ENCODE results near the gene VPS11.

VPS11 gene

GRCh38 chr11:119067371-119068222 lies at the start of gene VPS11:
VPS11 (plus strand) TSS chr11:119067818; CDS start chr11:119067824, 6 bp downstream.
- TF ChIP-seq CTCF (conservative IDR thresholded peaks at IDR 0.05; ENCODE audit: low read length) (no peak), EZH2phosphoT487 (IDR thresholded peaks at IDR 0.05; ENCODE audit: borderline replicate concordance) (no peak)
- no peaks in the 10 kb centered on the region for H3F3A ChIP-seq (ENCODE audit: low read depth)
- peak within 1 kb of the TSS; percentile 85 for H3K4me2 ChIP-seq (ENCODE audit: low read depth, low read length, poor library complexity, severe bottlenecking)
- H3K4me1 ChIP-seq (ENCODE audit: insufficient read depth, low read length, poor library complexity, severe bottlenecking), result peaks cover 20% of the 10 kb centered on the region
- peak within 1 kb of the TSS; percentile 82 for H3K9ac ChIP-seq (ENCODE audit: low read depth, low read length, poor library complexity, severe bottlenecking)
- H3K9me3 ChIP-seq (ENCODE audit: insufficient read depth, low read depth, low read length), result no peaks in the 10 kb centered on the region
- H3K27me3 ChIP-seq (ENCODE audit: insufficient read depth, low read length, poor library complexity, severe bottlenecking), result no peaks in the 10 kb centered on the region
- H2AFZ ChIP-seq (ENCODE audit: low read length), result peak within 1 kb of the TSS; percentile 91
- peaks cover 10% of the 10 kb centered on the region; the same call in 1 of the 2 replicates for H3K36me3 ChIP-seq (ENCODE audit: insufficient read depth, low read length)
- H3K9me2 ChIP-seq (replicated peaks; ENCODE audit: low read depth, low read length), result no peaks in the 10 kb centered on the region
- H3K79me2 ChIP-seq (ENCODE audit: insufficient read depth, low read length), result peaks cover 22% of the 10 kb centered on the region
- H4K20me1 ChIP-seq (ENCODE audit: insufficient read depth, low read length, poor library complexity, severe bottlenecking), result no peaks in the 10 kb centered on the region
- peak within 1 kb of the TSS; percentile 85 for H3K4me3 ChIP-seq (ENCODE audit: low read length, poor library complexity, severe bottlenecking)

GRCh38 chr11:119018074-119018938 lies 49.3 kb upstream of the VPS11 start, which contains the start of the genes RPS25 and TRAPPC4:
RPS25 (minus strand) TSS chr11:119018343; CDS start chr11:119018284, 59 bp downstream.
TRAPPC4 (plus strand) TSS chr11:119018766; CDS start chr11:119018796, 30 bp downstream.
- Histone ChIP-seq H4K20me1 (ENCODE audit: insufficient read depth, low read length, poor library complexity, severe bottlenecking) (peaks cover 53% of the 10 kb centered on the region), H3F3A (ENCODE audit: low read depth) (no peaks in the 10 kb centered on the region)

More at GRCh38 chr11:119018074-119018938, 49.3 kb upstream of the VPS11 start, which contains the start of the genes RPS25 and TRAPPC4:
- Histone ChIP-seq H3K9me2 (replicated peaks; ENCODE audit: low read depth, low read length) (no peaks in the 10 kb centered on the region), H3K36me3 (ENCODE audit: insufficient read depth, low read length) (peaks cover 33% of the 10 kb centered on the region), H3K4me3 (ENCODE audit: low read length, poor library complexity, severe bottlenecking) (peak within 1 kb of the TSS; percentile 93), H3K27me3 (ENCODE audit: insufficient read depth, low read length, poor library complexity, severe bottlenecking) (no peaks in the 10 kb centered on the region), H3K79me2 (ENCODE audit: insufficient read depth, low read length) (peaks cover 88% of the 10 kb centered on the region), H3K4me1 (ENCODE audit: insufficient read depth, low read length, poor library complexity, severe bottlenecking) (peaks cover 27% of the 10 kb centered on the region), H3K4me2 (ENCODE audit: low read depth, low read length, poor library complexity, severe bottlenecking) (peak within 1 kb of the TSS; percentile 92), H2AFZ (ENCODE audit: low read length) (peak within 1 kb of the TSS; percentile 94), H3K9ac (ENCODE audit: low read depth, low read length, poor library complexity, severe bottlenecking) (peak within 1 kb of the TSS; percentile 96), H3K9me3 (ENCODE audit: insufficient read depth, low read depth, low read length) (no peaks in the 10 kb centered on the region)
- TF ChIP-seq EZH2phosphoT487 (IDR thresholded peaks at IDR 0.05; ENCODE audit: borderline replicate concordance), result no peak
- no peak for TF ChIP-seq CTCF (conservative IDR thresholded peaks at IDR 0.05; ENCODE audit: low read length)
